Astrocyte (in vitro differentiated cells and primary cell): ENCODE data around the gene DDRGK1.

Source experiments
- EZH2 ChIP-seq: IDR thresholded peaks from 2 replicates; pipeline ENCODE4 v1.6.1; 2012; ENCODE audit warnings: mild to moderate bottlenecking, low read length, inconsistent platforms; ENCODE audit not compliant: insufficient read depth
- TF ChIP-seq, protein P1 (sequence below): IDR thresholded peaks from 2 replicates; pipeline ENCODE4 v1.5.1; 2011; ENCODE audit warnings: low read depth, mild to moderate bottlenecking, inconsistent platforms, low read length, moderate library complexity; ENCODE audit not compliant: insufficient read depth

GRCh38 chr20:3150908-3151307 lies 53.6 kb downstream of the DDRGK1 start:
- TF ChIP-seq, protein P1, sequence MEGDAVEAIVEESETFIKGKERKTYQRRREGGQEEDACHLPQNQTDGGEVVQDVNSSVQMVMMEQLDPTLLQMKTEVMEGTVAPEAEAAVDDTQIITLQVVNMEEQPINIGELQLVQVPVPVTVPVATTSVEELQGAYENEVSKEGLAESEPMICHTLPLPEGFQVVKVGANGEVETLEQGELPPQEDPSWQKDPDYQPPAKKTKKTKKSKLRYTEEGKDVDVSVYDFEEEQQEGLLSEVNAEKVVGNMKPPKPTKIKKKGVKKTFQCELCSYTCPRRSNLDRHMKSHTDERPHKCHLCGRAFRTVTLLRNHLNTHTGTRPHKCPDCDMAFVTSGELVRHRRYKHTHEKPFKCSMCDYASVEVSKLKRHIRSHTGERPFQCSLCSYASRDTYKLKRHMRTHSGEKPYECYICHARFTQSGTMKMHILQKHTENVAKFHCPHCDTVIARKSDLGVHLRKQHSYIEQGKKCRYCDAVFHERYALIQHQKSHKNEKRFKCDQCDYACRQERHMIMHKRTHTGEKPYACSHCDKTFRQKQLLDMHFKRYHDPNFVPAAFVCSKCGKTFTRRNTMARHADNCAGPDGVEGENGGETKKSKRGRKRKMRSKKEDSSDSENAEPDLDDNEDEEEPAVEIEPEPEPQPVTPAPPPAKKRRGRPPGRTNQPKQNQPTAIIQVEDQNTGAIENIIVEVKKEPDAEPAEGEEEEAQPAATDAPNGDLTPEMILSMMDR = no peak
- no peak for TF ChIP-seq EZH2
